Measurements from ENCODE around the gene TPST1.

- TF ChIP-seq CTCF (conservative IDR thresholded peaks at IDR 0.05): no peak
- TF ChIP-seq ZFX (IDR thresholded peaks at IDR 0.05): no peak
Observed at GRCh38 chr7:66186991-66187390, 18.1 kb upstream of the TPST1 start.

All from C4-2B (cell line).